HG02870 (cell line): ENCODE measurements around the gene MBNL1.

Experiments
- ATAC-seq: cut with Tn5 transposase; IDR thresholded peaks from one replicate; pipeline ENCODE4 v1.9.1; 2021; ENCODE audit warnings: mild to moderate bottlenecking, moderate library complexity; ENCODE audit not compliant: unreplicated experiment

The MBNL1 gene

GRCh38 chr3:152295344-152295743 is 26.6 kb downstream of the MBNL1 start:
- no peak for ATAC-seq

GRCh38 chr3:152295806-152296205 is 27.1 kb downstream of the MBNL1 start:
- no peak for ATAC-seq

- no peak for ATAC-seq
Measured at GRCh38 chr3:152296382-152296781, 27.7 kb downstream of the MBNL1 start.

DNA sequence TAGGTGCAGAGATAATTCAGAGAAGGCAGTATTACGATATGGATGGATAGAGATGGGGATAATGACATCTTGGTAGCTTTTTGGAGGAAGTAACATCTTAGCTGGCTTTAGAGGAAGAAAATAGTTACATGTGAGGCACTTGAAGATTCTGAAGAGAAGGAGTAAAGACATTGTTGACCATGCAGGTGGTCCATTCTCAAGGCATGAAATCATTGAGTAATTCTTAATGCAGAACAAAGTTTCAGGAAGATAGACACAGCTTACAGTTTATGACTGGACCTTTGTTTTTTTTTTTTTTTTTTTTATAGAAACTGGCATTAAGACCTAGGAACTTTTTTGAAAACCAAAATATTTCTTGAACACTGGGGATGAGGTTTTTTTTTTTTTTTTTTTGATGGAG is 28.2 kb downstream of the MBNL1 start:
- no peak for ATAC-seq

GRCh38 chr3:152298393-152299248 is 29.9 kb downstream of the MBNL1 start:
- ATAC-seq: peak; percentile 56

DNA sequence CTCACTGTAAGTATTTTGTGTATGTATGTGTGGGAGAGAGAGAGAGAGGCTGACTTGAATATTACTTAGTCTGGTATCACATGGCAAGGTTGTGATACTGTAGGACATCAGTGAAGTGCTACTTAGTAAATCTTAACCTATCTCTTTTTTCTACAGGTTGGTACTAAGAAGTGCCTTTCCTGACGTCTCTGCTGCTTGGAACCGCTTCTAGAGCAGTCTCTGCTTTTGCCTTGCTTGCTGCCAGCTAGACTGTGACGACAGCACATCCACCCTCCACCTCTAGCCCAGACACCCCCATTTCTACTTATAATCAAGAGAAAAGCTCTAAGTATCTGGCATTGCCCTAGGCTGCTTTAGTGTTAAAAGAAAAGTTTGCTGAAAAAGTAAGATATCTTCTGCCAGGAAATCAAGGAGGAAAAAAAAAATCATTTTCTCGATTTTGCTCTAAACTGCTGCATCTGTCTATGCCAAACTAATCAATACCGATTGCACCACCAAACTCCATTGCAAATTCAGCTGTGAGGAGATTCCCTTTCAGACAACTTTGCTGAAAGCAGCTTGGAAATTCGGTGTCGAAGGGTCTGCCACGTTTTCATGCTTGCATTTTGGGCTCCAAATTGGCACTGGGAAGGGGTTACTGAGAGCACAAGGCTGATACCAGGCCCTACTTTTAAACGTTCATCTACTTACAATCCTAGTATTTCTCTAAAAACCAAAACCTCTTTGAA is 30.7 kb downstream of the MBNL1 start:
- ATAC-seq: no peak

DNA sequence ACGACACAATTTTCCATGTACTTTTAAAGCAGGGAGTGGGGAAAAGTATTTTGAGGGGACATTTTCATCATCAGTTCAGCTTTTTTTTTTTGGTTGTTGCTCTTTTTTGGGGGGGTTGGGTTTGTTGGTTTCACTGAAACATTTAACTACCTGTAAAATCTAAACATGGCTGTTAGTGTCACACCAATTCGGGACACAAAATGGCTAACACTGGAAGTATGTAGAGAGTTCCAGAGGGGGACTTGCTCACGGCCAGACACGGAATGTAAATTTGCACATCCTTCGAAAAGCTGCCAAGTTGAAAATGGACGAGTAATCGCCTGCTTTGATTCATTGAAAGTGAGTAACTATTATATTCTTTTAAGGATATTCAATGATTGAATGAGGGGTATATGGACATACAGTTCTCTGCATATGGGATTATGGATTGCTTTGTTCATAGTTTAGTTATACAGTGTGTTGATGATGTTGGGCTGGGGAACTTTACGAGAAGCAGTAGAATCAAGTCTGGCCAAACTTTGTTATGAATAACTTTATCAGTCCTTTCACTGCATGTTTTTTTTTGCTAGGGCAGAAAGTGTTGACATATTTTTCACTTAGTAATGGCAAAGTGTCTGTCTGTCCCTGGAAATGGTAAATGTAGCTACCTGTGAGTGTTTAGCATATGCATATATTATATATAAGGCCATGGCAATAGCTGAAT is 31.5 kb downstream of the MBNL1 start:
- no peak for ATAC-seq

GRCh38 chr3:152301745-152302181 is 33.0 kb downstream of the MBNL1 start:
- ATAC-seq: peak; percentile 28

DNA sequence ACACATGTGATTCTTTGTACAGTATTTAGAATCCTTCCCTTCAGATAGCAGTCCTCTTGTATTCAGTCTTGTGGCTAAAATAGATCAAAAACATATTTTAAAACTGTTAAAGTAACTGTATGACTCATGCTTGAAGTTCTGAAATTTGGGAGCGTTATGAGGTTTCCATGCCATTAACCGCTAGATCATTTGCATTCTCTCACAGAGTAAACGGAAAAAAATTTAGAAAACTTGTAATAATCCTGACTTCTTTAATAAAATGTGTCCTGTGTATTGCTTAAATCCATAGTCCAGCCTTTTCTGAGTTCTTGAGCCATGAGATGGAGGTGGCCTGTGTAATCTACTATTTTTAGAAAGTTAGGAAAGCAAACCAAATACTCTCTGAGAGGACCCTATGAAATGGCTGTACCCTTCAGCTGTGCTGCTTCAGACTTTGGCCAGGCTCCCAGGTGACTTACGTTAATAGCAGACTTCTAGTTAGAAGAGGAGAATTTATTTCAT is 33.8 kb downstream of the MBNL1 start:
- ATAC-seq: peak; percentile 76

DNA sequence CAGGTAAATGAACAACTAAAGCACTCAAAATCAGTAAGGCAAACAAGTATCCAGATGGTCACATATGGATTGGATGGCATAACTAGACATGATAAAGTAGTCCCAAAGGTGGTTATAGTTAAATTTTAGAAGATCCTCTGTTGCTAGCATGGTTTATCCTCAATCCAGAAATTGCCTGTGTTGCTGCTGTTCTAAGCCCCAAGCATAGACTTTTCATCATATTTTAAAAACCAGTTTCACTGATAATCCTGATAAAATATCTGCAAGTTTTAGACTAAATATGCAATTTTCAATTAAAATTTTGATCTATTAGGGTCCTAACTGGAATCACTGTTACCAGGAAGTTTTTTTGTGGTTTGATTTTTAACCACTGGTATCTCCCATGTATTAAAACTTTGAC is 35.4 kb downstream of the MBNL1 start:
- ATAC-seq: no peak

DNA sequence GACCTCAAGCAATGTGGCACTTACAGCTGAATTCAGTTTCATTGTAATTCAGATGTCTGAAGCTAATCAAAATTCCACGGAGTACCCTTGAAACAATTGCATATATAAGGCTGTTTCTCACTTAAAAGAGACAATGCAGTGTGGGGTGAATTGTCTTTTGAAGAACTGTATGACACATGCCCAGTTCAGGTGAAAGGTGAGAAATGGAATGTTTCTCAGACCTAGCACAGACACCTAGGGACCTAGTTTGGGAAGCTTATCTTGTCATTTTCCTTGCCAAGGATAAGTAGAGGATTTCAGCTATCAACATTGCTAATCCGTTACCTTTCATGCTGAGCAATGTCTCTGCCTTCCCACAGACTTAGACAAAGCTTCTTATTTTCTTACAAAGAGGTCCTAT is 36.3 kb downstream of the MBNL1 start:
- ATAC-seq: no peak

GRCh38 chr3:152307829-152308474 is 39.2 kb downstream of the MBNL1 start:
- ATAC-seq: no peak

GRCh38 chr3:152308475-152308844 is 39.7 kb downstream of the MBNL1 start:
- no peak for ATAC-seq

- no peak for ATAC-seq
Measured at GRCh38 chr3:152309031-152309430, 40.3 kb downstream of the MBNL1 start.

DNA sequence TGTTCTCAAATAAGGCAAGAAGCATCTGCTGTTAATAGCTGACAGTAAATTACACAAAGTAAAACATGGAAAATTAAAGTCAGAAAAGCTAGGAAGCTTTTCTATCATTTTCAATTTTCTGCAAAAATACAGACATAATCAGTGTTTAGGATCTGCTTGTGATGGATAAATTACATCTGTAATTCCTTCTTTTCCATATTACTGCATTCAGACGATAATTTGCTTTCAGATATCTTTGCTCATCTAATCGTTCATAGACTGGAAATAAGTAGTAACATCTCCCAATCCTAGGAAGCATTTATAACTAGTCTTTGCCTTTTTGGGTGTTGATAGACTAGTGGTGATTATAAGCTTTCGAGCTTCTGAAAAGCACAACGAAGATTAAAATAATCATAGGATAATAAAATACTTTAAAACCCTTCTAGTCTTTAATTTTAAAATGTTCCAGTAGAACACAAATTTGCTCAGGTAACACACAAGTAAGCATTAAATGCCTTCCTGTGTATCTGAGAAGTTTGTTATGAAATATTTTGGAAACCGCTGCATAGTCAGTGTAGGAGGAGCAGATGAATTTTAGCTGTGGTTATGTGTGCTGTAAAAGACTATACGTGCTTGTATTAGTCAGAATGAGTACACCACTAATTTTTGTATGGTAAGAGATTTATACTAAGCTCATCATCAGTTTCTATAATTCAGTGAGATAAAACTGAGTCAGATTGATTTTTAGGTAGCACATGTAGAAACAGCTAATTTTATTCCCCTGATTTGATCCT is 41.0 kb downstream of the MBNL1 start:
- peak; percentile 74 for ATAC-seq

DNA sequence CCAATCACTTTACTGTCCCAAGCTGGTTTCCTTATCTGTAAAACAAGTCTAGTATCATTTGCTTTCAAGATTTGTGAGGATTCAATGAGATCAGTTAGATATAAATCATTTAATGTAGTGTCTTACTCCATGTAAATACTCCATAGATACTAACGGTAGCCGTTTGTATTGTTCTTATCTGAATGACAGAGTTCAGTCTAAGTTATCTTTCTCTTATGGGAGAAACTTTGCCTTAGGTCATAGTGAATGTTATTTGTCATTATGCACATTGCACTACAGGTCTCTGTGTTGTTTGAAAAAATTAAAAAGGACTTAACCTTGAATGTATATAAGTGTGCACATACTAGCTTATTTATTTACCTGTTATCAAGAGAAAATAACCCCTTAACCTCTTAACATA is 44.7 kb downstream of the MBNL1 start:
- ATAC-seq: no peak

DNA sequence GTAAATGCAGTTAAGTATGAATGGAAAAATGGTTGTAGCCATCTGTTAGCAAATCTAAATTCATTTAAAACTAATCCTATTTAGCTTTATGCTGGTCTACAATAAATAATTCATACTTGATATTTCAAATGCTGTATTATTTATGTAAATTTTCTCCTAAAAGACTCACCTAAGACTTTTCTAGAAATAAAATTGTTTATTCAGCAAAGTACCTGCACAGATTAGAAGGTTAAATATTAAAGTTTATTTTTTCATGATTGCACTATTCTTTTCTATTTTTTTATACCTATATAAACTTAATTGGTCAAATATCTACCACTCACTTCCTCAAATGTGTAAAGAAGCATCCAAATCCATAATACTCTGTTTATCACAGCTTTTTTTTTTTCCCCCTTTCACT is 45.2 kb downstream of the MBNL1 start:
- ATAC-seq: no peak

DNA sequence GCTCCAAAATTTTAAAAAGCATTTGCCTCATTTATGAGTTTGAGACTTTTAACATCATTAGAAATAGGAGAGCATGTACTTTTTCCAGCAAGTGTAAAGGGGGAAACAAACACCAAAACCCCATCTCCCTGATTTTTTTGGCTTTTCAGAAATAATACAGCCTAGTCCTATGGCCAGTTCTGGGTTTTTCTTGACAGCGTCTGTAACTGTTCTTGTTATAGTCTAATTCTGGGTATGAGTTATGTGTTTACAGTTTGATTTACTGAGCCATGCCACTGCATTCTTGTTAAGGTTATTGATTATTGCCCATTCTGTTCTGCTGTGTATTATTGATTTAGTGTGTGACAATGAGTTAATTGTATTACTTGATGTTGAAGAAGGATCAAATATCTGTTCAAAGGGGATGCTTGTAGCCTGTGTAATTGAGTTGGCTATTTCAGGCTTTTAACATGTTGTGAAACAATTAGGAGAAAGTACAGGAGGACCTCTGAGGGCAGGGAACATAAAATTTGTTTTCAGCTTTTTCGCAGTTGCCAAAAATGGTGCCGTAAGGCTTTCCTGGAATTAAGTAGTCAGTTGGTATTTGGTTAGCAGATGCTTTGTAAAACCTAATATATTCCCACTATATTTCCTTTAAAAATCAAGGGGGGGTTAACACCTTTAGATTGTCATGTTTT is 46.1 kb downstream of the MBNL1 start:
- ATAC-seq: no peak

GRCh38 chr3:152315623-152316022 is 46.9 kb downstream of the MBNL1 start:
- ATAC-seq: no peak

DNA sequence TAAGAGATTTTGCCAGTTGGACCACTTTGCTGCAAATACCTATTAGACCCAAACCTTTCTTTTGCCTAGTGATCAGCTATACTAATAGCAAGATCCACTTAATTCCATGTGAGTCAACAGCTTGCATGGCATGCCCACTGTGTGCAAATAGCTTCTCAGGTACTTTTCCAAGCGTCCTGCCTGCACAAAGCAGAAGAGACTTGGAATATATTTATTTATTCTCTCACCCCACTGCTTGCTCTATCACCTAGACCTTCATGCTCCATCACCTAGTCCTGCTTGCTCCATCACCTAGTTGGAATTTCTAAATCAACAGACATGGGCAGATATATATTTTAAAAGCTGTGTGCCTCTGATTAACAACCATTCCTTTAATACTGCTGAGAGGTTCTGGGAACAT is 47.6 kb downstream of the MBNL1 start:
- ATAC-seq: no peak
